Limb (tissue), 2 donors: Measurements from ENCODE around the gene POMT2.
A peak's percentile ranks its signal among the peaks of the same experiment; 100 is the strongest.
"Not testable (repeated sequence)": the region's sequence is repeated elsewhere in the genome, so short reads cannot be mapped to it uniquely, and the experiment has no call there.

Experiments used
- DNase-seq, 2 donors: peaks; one replicate each; pipeline ENCODE4 v3.0.0-alpha.2; 2016; ENCODE audit errors: extremely low spot score in 2 of 2

The POMT2 gene

GRCh38 chr14:77320238-77320935 is at the start of gene POMT2:
POMT2 (minus strand) TSS chr14:77320883; CDS start chr14:77320681, 202 bp downstream.
- peak; percentile 92 to 96 for DNase-seq

DNA sequence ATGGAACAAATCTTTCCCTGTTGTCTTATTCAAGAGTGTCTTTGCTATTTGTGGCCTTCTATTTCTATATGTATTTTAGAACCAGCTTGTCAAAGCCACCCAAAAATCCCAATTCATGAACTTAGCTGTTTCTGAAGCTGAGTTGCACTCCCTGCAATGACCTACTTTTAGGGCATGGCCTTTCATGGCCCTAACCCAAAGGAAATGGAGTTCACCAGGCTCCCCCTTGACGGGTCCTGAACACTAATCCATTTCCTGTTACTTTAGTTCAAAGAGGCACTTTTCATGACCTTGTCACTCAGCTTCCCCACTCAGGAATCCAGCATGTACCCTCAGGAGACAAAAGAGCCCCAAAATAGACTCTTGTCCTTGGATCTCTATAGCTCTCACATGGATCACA is 48.6 kb upstream of the POMT2 start:
- no peak for DNase-seq

GRCh38 chr14:77364146-77364545 is 43.5 kb upstream of the POMT2 start:
- DNase-seq: no peak

- no peak for DNase-seq
Measured at GRCh38 chr14:77359626-77360025, 38.9 kb upstream of the POMT2 start.

DNA sequence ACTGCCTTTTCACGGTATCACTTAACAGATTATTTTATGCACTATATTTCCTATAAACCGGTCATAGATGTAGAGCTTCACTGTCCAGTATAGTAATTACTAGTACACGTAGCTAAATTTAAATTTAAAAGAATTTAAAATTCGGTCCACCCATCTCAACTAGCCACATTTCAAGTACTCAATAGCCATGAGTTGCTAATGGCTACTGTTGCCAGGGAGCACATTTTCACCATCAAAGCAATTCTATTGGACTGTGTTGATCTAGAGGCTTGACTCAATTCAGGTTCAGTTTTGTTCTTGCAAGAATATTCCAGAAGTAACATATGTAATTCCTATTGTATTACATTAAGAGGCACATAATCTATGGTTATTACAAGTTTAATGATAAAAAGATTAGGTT is 36.2 kb upstream of the POMT2 start:
- no peak for DNase-seq

DNA sequence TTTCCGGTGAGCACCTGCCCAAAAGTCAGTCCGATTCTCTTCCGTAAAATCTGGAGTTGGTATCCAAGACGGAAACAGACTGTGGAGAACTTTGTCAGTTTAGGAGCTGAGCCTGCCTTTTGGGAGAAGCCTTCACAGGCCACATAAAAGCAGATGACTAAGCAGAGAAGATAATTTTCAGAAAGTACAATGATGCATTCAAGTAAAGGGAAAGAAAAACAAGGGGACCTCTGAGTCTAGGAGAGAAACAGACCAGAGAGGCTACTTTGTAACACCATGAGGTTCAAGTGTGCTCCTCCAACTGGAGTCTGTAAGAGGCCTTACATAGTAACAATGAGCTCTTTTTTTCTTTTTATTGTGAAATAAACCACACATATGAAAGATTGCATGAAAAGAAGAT is 35.1 kb upstream of the POMT2 start:
- no peak for DNase-seq

DNA sequence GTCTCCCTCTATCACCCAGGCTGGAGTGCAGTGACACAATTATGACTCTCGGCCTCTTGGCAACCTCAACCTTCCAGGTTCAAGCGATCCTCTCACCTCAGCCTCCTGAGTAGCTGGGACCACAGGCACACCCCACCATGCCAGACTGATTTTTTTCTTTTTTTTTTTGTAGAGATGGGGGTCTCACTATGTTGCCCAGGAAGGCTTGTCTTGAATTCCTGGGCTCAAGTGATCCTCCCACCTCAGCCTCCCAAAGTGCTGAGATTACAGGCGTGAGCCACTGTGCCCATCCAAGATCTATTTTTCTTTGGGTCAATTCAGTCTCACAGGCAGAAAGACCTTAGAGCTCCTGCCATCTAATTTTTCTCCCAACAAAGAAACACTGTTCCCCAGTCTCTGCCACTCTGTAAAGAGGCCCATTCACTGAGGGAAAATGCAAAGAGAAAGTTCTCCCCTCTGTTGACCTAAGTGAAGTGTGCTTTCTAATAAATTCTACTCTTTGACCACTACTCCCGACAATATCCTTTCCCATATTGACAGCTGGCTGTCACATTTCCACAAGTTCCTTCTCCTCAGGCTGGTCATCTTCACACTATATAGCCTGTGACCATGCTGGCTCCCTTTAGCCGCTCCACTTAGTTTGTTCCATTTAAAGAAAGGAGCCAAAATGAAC is 32.9 kb upstream of the POMT2 start:
- DNase-seq: no peak

DNA sequence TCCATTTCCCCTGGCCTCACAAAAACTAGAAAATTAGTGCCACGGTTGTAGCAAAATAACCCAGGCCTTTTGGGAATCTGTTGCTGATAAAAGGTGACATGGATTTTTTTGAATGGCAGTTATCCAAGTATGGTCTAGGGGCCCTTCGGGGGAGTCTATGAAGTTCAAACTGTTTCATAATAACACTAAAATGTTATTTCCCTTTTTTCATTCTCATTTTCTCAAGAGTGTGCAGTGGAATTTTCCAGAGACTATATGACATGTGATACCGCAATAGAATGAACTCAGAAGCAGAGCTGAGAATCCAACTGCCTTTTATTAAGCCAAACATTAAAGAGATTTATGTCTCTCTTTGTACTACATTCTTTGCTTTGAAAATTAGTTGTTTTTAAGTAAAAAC is 27.1 kb upstream of the POMT2 start:
- peak in 1 of 2 donors; percentile 2 for DNase-seq

DNA sequence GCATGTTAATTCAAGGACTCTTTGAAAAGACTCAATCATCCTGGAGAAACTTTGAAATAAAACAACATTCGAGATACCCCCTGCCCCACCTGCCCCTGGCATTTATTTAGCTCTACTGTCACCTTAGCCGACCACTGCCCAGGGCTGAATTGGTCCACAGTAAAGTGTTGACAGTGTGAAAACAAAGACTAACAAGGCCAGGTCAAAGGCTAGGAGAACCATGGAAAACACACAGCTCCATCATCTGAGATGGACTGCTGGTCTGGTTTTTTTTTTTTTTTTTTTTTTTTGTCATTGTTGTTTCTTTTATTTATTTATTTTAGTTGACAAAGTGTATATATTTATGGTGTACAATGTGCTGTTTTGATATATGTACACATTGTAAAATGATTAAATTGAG is 25.8 kb upstream of the POMT2 start:
- DNase-seq: no peak

GRCh38 chr14:77344377-77344996 is 23.8 kb upstream of the POMT2 start:
- no peak for DNase-seq

- no peak for DNase-seq
Measured at GRCh38 chr14:77343662-77344061, 23.0 kb upstream of the POMT2 start.

DNA sequence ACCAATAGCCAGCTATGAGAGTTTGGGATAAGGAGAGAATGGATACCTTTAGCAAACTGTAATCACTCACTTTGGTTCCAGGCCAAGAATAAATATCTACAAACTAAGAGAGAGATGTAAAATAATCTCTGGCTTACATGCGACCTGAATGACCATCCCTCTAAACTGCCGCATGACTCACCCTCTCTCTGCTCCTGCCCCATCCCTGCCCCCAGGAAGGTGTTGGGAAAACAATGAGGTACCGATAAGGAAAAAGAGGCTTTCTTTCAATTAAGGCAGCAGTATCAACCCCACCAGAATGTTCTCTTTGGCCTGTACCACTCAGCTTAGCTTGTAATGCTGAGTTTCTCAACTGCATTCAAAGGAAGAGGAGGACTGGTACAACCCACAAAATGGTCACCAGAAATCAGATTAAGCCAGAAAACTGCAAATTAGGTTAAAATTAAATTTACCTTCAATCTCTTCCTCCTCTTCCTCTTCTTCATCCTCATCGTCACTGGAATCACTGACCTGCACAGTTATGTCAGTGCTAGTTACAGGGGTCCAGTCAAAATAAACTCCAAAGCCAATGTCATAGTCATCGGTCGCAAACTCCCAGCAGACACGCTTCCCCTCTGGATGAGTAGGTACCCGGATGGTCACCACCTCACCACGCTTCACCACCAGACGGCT is 22.2 kb upstream of the POMT2 start:
- no peak for DNase-seq

DNA sequence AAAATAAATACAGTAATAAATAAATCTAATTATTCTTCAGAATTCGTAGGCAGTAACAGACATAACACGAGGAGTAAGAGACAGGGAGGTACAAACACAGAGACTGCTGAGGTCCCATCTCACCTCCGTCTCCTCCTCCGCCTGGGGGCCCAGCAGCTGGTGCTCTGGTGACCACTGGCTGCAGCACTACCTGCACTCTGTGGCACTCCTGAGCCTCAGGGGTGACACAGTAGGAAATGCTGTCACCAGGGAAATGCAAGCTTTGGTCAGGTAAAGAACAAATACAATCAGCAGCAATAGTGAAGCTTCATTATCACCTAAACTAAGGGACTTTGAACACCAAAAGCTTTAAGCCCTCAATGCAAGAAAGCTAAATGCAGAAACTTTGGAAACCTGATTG is 19.7 kb upstream of the POMT2 start:
- no peak for DNase-seq

- DNase-seq: no peak
Measured at GRCh38 chr14:77339407-77339806, 18.7 kb upstream of the POMT2 start.

GRCh38 chr14:77338302-77338701 is 17.6 kb upstream of the POMT2 start:
- DNase-seq: no peak

GRCh38 chr14:77337880-77338279 is 17.2 kb upstream of the POMT2 start:
- DNase-seq: no peak

- not testable (repeated sequence) for DNase-seq
Measured at GRCh38 chr14:77337255-77337654, 16.6 kb upstream of the POMT2 start.

DNA sequence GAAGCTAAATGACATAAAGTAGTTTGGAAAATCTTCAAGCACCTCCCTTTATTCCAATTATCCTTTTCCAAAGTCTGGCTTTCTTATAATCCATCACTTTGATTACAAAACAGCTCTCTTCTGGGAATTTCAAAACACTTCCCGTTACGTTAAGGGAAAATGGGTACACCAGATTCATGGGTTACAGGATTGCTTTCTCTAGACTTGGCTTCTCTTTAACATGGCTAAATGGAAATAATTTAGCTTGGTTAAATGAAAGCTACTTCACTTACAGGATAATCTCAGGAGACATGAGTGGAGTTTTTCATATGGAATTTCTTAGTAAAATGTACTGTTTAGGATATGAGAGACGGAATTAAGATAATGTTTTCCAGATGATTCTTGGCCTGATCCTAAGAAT is 14.9 kb upstream of the POMT2 start:
- peak in 1 of 2 donors; percentile 27 for DNase-seq

DNA sequence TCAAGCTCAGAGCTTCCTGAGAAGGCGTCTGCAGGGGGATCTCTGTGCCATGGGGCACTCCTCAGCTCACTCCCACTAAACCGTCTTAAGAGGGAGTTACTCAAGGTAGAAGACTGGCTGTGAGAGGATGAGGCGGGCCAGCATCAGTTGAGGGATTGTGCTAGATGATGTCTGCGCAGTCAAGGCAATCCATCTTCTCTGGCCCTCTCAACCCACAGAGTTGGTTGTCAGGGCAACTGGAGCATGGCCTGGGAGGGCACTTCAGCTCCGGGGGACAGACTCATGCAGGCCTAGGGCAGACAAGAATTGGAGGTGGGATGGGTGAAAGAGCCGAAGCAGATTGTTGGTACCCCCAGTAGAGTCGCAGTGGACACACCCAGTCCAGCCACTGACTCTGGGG is 9.2 kb upstream of the POMT2 start:
- no peak for DNase-seq

DNA sequence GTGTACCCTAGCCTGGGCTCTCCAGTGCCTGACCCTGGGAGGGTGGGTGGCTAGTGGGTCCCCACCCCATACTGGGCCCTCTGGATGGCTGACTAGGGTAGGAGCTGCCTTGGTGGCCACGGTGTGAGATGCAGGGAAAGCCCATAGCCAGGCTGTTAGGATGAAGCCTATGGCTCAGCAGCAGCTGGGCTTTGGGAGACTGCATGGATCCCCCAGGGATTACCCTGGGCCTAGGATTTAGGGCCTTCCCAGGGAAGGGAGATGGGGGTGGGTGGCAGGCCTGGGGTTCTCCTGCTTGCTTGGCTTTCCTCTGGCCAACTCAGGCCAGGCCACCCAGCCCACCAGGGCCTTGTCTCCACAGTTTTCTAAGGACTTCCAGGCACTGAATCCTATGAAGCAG is 6.4 kb upstream of the POMT2 start:
- DNase-seq: no peak

DNA sequence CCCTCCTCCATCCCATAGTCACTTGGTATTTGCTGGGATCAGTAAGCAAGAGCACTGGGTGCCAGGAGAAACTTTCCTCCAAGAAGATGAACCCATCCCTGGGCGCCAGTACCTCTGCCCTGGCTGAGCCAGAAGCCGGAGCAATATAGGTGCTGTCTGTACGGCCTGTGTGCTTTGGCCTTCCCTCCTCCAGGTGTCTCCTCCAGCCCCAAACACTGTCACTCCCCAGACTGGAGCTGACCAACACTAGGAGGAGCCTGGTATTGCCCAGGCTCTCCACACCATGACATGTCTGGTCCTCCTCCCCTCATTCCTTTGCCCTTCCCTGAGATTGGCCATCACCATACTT is 5.0 kb upstream of the POMT2 start:
- DNase-seq: no peak
